A549 treated with Hydrocortisone at 1 μM for 4 hours (cell line): ENCODE data around the gene ZNF516. TPM values are rescaled to one million over a fixed set of nuclear protein-coding genes. Genes with fewer than 3 reads are reported as not detected.

ENCODE experiments used
- total RNA-seq: library from RNA; stranded (reverse); fragments of 200-300 nt; extraction: Qiagen RNA extraction; gene quantifications from 5 replicates; pipeline ENCODE4 v1.2.3, GENCODE V29; 2022

ZNF516 gene
- 3.9 to 4.9 TPM (median 4.1 TPM) in 5 replicates for total RNA-seq

GRCh38 chr18:76495006-76495370 lies at the start of gene ZNF516:
ZNF516 (minus strand) TSS chr18:76495242; CDS start chr18:76443054, 52,188 bp downstream.

